Measurements from ENCODE around the gene CSNK1E. TPM values are rescaled to one million over a fixed set of nuclear protein-coding genes. Genes with fewer than 3 reads are reported as not detected.
A peak's percentile ranks its signal among the peaks of the same experiment; 100 is the strongest.

CSNK1E gene
- total and polyA plus RNA-seq, 9 of the 15 experiments (the other 6 are each of a cell fraction or from before 2014, with no cell fraction given) = 2.7 to 70.0 (median 41.3) TPM

DNA sequence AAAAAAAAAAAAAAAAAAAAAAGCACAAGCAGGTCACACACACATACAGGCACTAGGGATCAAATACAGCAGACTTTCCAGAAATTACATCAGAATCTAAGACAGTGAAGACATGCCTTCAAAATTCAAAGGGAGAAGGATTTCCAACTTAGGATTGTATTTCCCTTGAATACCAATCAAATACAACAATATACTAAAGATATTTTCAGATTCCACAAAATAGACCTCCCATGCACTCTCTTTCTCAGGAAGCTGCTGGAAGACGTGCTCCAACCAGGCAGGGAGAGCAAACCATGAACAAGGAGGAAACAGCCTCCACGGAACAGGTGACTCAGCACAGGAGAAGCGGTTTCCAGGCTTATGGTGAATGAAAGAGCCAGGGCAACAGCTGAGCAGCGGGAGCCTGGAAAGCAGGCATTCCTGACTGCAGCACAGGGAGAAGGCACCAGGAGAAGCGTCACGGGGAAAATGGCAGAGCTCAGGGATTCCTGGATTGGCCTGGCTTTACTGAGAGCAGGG lies 76.4 kb downstream of the CSNK1E start (continued):
- TF ChIP-seq, protein P1, sequence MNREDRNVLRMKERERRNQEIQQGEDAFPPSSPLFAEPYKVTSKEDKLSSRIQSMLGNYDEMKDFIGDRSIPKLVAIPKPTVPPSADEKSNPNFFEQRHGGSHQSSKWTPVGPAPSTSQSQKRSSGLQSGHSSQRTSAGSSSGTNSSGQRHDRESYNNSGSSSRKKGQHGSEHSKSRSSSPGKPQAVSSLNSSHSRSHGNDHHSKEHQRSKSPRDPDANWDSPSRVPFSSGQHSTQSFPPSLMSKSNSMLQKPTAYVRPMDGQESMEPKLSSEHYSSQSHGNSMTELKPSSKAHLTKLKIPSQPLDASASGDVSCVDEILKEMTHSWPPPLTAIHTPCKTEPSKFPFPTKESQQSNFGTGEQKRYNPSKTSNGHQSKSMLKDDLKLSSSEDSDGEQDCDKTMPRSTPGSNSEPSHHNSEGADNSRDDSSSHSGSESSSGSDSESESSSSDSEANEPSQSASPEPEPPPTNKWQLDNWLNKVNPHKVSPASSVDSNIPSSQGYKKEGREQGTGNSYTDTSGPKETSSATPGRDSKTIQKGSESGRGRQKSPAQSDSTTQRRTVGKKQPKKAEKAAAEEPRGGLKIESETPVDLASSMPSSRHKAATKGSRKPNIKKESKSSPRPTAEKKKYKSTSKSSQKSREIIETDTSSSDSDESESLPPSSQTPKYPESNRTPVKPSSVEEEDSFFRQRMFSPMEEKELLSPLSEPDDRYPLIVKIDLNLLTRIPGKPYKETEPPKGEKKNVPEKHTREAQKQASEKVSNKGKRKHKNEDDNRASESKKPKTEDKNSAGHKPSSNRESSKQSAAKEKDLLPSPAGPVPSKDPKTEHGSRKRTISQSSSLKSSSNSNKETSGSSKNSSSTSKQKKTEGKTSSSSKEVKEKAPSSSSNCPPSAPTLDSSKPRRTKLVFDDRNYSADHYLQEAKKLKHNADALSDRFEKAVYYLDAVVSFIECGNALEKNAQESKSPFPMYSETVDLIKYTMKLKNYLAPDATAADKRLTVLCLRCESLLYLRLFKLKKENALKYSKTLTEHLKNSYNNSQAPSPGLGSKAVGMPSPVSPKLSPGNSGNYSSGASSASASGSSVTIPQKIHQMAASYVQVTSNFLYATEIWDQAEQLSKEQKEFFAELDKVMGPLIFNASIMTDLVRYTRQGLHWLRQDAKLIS (CRISPR knock-in tag; IDR thresholded peaks at IDR 0.05) = no peak
- TF ChIP-seq, protein P2, sequence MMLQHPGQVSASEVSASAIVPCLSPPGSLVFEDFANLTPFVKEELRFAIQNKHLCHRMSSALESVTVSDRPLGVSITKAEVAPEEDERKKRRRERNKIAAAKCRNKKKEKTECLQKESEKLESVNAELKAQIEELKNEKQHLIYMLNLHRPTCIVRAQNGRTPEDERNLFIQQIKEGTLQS (IDR thresholded peaks at IDR 0.05) = peak; percentile 77
- TF ChIP-seq, protein P2 (CRISPR knock-in tag; conservative IDR thresholded peaks at IDR 0.05) = no peak
- peak; percentile 26 to 50; a peak in 2 of 4 replicates for TF ChIP-seq TRIM24 (IDR thresholded peaks at IDR 0.05)
- TF ChIP-seq, protein P3, sequence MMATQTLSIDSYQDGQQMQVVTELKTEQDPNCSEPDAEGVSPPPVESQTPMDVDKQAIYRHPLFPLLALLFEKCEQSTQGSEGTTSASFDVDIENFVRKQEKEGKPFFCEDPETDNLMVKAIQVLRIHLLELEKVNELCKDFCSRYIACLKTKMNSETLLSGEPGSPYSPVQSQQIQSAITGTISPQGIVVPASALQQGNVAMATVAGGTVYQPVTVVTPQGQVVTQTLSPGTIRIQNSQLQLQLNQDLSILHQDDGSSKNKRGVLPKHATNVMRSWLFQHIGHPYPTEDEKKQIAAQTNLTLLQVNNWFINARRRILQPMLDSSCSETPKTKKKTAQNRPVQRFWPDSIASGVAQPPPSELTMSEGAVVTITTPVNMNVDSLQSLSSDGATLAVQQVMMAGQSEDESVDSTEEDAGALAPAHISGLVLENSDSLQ (IDR thresholded peaks at IDR 0.05) = no peak
- peak; percentile 69; the same call in 1 of the 2 replicates for TF ChIP-seq EP400 (IDR thresholded peaks at IDR 0.05)
- TF ChIP-seq, protein P4, sequence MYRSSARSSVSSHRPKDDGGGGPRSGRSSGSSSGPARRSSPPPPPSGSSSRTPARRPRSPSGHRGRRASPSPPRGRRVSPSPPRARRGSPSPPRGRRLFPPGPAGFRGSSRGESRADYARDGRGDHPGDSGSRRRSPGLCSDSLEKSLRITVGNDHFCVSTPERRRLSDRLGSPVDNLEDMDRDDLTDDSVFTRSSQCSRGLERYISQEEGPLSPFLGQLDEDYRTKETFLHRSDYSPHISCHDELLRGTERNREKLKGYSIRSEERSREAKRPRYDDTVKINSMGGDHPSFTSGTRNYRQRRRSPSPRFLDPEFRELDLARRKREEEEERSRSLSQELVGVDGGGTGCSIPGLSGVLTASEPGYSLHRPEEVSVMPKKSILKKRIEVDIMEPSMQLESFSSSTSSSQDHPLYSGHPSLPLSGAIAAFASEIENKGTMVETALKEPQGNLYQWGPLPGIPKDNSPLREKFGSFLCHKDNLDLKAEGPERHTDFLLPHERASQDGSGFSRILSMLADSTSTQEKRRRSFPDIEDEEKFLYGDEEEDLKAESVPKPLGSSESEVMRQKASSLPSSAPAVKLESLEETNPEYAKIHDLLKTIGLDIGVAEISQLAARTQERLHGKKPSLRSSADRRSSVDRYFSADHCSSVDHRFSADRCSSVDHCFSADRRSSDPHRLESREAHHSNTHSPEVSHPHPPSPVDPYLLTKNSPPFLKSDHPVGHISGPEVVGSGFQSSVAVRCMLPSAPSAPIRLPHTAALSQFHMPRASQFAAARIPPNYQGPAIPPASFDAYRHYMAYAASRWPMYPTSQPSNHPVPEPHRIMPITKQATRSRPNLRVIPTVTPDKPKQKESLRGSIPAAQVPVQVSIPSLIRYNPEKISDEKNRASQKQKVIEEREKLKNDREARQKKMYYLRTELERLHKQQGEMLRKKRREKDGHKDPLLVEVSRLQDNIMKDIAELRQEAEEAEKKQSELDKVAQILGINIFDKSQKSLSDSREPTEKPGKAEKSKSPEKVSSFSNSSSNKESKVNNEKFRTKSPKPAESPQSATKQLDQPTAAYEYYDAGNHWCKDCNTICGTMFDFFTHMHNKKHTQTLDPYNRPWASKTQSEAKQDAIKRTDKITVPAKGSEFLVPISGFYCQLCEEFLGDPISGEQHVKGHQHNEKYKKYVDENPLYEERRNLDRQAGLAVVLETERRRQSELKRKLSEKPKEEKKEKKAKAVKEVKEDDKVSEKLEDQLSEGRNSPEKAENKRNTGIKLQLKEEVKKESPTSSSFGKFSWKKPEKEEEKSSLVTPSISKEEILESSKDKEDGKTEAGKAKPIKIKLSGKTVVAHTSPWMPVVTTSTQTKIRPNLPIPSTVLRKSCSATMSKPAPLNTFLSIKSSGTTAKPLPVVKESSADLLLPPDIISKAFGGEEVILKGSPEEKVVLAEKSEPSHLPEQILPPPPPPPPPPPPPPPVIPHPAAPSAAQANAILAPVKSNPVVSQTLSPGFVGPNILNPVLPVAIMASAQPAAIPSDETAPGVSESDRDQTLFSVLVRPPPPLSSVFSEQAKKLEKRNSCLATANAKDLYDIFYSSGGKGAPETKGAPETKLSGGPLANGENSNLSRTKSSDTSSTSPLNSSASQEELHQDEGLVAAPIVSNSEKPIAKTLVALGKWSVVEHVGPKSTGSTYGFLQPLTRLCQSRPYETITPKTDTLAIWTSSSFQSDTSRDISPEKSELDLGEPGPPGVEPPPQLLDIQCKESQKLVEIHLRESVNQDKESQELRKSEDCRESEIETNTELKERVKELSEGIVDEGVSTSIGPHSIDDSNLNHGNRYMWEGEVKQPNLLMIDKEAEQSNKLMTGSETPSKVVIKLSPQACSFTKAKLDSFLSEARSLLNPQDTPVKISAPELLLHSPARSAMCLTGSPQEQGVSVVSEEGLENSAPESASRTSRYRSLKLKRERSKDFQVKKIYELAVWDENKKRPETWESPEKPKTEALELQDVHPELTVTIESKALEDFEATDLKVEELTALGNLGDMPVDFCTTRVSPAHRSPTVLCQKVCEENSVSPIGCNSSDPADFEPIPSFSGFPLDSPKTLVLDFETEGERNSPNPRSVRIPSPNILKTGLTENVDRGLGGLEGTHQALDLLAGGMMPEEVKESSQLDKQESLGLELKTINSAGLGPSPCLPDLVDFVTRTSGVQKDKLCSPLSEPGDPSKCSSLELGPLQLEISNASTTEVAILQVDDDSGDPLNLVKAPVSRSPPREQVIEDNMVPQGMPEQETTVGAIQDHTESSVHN (IDR thresholded peaks at IDR 0.05; ENCODE audit: borderline replicate concordance in 1 of 2, low read depth in 1 of 2) = 0 out of 4 replicates have a peak, but pooled peaks of 1 of the 2 experiments have one; percentile 20
- TF ChIP-seq MAFF (IDR thresholded peaks at IDR 0.05; ENCODE audit: low read length) = peak; percentile 30; the same call in 1 of the 2 replicates
- TF ChIP-seq ZNF644 (tag; IDR thresholded peaks at IDR 0.05; ENCODE audit: low read depth) = peak; percentile 70; the same call in 1 of the 2 replicates
- TF ChIP-seq ZNF584 (CRISPR knock-in tag; IDR thresholded peaks at IDR 0.05; ENCODE audit: low read depth) = peak; percentile 94
- no peak for TF ChIP-seq DACH1 (IDR thresholded peaks at IDR 0.05; ENCODE audit: partially characterized antibody)
